IPS-NIHi7 (cell line): ENCODE results near the gene DENND10.
A peak's percentile ranks its signal among the peaks of the same experiment; 100 is the strongest.
"Not testable (repeated sequence)": the region's sequence is repeated elsewhere in the genome, so short reads cannot be mapped to it uniquely, and the experiment has no call there.

ENCODE experiments used
- DNase-seq: peaks from one replicate; pipeline ENCODE4 v3.0.0; 2012; ENCODE audit warnings: mixed read lengths; ENCODE audit errors: extremely low spot score

DENND10 gene

GRCh38 chr10:119098576-119098975 lies 5.3 kb upstream of the DENND10 start:
- no peak for DNase-seq

GRCh38 chr10:119100434-119101238 lies 3.3 kb upstream of the DENND10 start:
- DNase-seq: no peak

- DNase-seq: no peak
Observed at GRCh38 chr10:119101366-119102098, 2.4 kb upstream of the DENND10 start.

- no peak for DNase-seq
Observed at GRCh38 chr10:119103241-119103902, 541 bp upstream of the DENND10 start.

- peak; percentile 18 for DNase-seq
Observed at GRCh38 chr10:119104654-119105015, 722 bp downstream of the DENND10 start.

GRCh38 chr10:119105155-119105554 lies 1.2 kb downstream of the DENND10 start:
- no peak for DNase-seq

GRCh38 chr10:119105899-119106298 lies 2.0 kb downstream of the DENND10 start:
- not testable (repeated sequence) for DNase-seq

GRCh38 chr10:119107106-119107505 lies 3.2 kb downstream of the DENND10 start:
- DNase-seq: not testable (repeated sequence)

GRCh38 chr10:119107771-119108170 lies 3.9 kb downstream of the DENND10 start:
- DNase-seq: not testable (repeated sequence)

- DNase-seq: no peak
Observed at GRCh38 chr10:119112056-119112455, 8.1 kb downstream of the DENND10 start.

- DNase-seq: no peak
Observed at GRCh38 chr10:119113751-119114732, 10.1 kb downstream of the DENND10 start.

GRCh38 chr10:119115926-119116325 lies 12.0 kb downstream of the DENND10 start:
- DNase-seq: no peak

GRCh38 chr10:119116326-119116951 lies 12.5 kb downstream of the DENND10 start:
- no peak for DNase-seq

GRCh38 chr10:119118231-119118630 lies 14.3 kb downstream of the DENND10 start:
- no peak for DNase-seq

GRCh38 chr10:119119400-119119799 lies 15.5 kb downstream of the DENND10 start:
- DNase-seq: no peak

- DNase-seq: no peak
Observed at GRCh38 chr10:119120413-119120867, 16.5 kb downstream of the DENND10 start.

- DNase-seq: no peak
Observed at GRCh38 chr10:119120875-119121274, 17.0 kb downstream of the DENND10 start.

- DNase-seq: no peak
Observed at GRCh38 chr10:119125942-119126341, 22.0 kb downstream of the DENND10 start.

- no peak for DNase-seq
Observed at GRCh38 chr10:119129721-119130120, 25.8 kb downstream of the DENND10 start.

- peak; percentile 5 for DNase-seq
Observed at GRCh38 chr10:119131512-119132240, 27.8 kb downstream of the DENND10 start.
